Measurements from ENCODE around the gene GGA3.
A peak's percentile ranks its signal among the peaks of the same experiment; 100 is the strongest.

GRCh38 chr17:75261336-75262111, at the start of gene GGA3, which contains the start of gene MRPS7:
- TF ChIP-seq POLR2A (IDR thresholded peaks at IDR 0.05; ENCODE audit: extremely low read depth, insufficient read length) (peak; percentile 71), CTCF (IDR thresholded peaks at IDR 0.05; ENCODE audit: low read depth, low read length) (no peak), MYC (IDR thresholded peaks at IDR 0.05; ENCODE audit: low read depth, low read length) (peak; percentile 69)

Data from NB4 (cell line).